Measurements from ENCODE around the gene SLC18B1.

The SLC18B1 gene

DNA sequence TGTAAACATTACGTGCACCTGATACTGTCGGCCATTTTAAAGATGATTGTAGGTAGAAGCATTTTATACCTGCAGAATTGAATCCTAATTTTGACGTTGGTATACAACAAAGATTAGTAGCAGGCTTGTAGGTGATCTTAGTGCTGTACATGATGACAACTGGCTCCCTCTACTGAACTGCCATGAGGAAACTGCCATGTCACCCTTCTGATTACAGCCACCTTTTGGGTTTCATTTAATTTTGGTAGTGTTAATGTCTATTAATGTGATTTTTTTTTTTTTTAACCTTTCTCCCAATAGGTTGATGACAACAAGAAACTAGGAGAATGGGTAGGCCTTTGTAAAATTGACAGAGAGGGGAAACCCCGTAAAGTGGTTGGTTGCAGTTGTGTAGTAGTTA lies 18.2 kb upstream of the SLC18B1 start:
- peak overlapping the region in 1 of 2 experiments; percentile 87; a peak in 2 of 4 replicates for H3K4me3 ChIP-seq (ENCODE audit: low read depth in 1 of 2, low read length in 2 of 2)
- H3K9ac ChIP-seq (ENCODE audit: low read depth, low read length): no peak overlapping the region; the same call in 1 of the 2 replicates
- no peaks in the 10 kb centered on the region for H3K27me3 ChIP-seq (ENCODE audit: insufficient read depth, low read length, poor library complexity)
- no peak overlapping the region for H2AFZ ChIP-seq (ENCODE audit: low read depth, low read length)
- ATAC-seq (ENCODE audit: insufficient read depth, low read depth) (no peak), DNase-seq (no peak)
- no peak overlapping the region for H3K27ac ChIP-seq (ENCODE audit: low read length)
- peaks cover 36% of the 10 kb centered on the region for H4K20me1 ChIP-seq (ENCODE audit: insufficient read depth, low read length)
- H3K4me1 ChIP-seq (ENCODE audit: insufficient read depth, low read length): peaks cover 28% of the 10 kb centered on the region
- peaks cover 26% of the 10 kb centered on the region for H3K79me2 ChIP-seq (ENCODE audit: insufficient read depth, low read length)
- no peaks in the 10 kb centered on the region for H3K9me3 ChIP-seq (ENCODE audit: insufficient read depth, low read length, severe bottlenecking)
- peaks cover 40% of the 10 kb centered on the region for H3K36me3 ChIP-seq (ENCODE audit: insufficient read depth, low read length)
- H3K4me2 ChIP-seq (ENCODE audit: insufficient read depth, low read length): peak overlapping the region; percentile 77
- TF ChIP-seq, protein P1, sequence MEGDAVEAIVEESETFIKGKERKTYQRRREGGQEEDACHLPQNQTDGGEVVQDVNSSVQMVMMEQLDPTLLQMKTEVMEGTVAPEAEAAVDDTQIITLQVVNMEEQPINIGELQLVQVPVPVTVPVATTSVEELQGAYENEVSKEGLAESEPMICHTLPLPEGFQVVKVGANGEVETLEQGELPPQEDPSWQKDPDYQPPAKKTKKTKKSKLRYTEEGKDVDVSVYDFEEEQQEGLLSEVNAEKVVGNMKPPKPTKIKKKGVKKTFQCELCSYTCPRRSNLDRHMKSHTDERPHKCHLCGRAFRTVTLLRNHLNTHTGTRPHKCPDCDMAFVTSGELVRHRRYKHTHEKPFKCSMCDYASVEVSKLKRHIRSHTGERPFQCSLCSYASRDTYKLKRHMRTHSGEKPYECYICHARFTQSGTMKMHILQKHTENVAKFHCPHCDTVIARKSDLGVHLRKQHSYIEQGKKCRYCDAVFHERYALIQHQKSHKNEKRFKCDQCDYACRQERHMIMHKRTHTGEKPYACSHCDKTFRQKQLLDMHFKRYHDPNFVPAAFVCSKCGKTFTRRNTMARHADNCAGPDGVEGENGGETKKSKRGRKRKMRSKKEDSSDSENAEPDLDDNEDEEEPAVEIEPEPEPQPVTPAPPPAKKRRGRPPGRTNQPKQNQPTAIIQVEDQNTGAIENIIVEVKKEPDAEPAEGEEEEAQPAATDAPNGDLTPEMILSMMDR (IDR thresholded peaks at IDR 0.05; ENCODE audit: borderline replicate concordance, extremely low read depth, low read length, poor library complexity, severe bottlenecking): no peak
- no peak for TF ChIP-seq EZH2 (IDR thresholded peaks at IDR 0.05; ENCODE audit: borderline replicate concordance, low read depth, low read length, severe bottlenecking)

DNA sequence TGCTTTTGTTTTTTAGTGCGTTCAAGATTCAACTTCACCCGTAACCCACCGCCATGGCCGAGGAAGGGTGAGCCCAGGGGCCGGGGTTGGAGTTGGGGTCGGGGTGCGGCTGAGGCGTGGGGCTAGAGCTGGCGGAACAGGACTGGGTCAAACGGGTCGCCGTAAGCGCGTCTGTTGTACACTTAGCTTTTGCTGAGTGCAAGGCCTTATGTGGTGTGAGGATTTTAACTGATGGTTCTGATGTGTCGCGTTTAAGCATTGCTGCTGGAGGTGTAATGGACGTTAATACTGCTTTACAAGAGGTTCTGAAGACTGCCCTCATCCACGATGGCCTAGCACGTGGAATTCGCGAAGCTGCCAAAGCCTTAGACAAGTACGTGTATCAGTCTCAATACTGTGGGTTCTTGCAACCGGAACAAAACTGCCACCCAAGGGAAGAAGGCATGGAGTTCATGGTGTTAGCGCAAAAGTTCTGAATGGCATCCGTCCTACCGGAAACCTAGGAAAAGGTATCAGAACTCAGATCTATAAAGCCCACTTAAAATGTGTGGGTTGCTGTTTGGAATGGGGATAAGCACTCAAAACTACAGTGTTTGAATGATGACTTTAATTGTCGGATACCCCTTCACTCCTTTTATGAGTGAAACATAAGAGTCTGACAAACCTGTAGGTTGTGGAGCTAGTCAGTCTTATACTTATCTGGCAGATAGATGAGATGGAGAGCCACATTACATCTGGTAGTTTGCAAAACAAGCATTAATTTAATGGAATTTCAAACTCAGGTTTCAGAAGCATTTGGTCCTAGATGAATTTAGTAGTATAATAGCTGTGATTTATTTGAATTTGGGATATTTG lies 16.5 kb upstream of the SLC18B1 start:
- peaks cover 36% of the 10 kb centered on the region for H4K20me1 ChIP-seq (ENCODE audit: insufficient read depth, low read length)
- H3K36me3 ChIP-seq (ENCODE audit: insufficient read depth, low read length): peaks cover 40% of the 10 kb centered on the region
- peaks cover 26% of the 10 kb centered on the region for H3K79me2 ChIP-seq (ENCODE audit: insufficient read depth, low read length)
- peak overlapping the region; percentile 45; the same call in 1 of the 2 replicates for H2AFZ ChIP-seq (ENCODE audit: low read depth, low read length)
- no peaks in the 10 kb centered on the region for H3K9me3 ChIP-seq (ENCODE audit: insufficient read depth, low read length, severe bottlenecking)
- peak overlapping the region; percentile 68 for H3K9ac ChIP-seq (ENCODE audit: low read depth, low read length)
- H3K27ac ChIP-seq (ENCODE audit: low read length): peak overlapping the region; percentile 77
- no peak for TF ChIP-seq EZH2 (IDR thresholded peaks at IDR 0.05; ENCODE audit: borderline replicate concordance, low read depth, low read length, severe bottlenecking)
- TF ChIP-seq, protein P1 (IDR thresholded peaks at IDR 0.05; ENCODE audit: borderline replicate concordance, extremely low read depth, low read length, poor library complexity, severe bottlenecking): no peak
- peak overlapping the region; percentile 79 to 87 for H3K4me3 ChIP-seq (ENCODE audit: low read depth in 1 of 2, low read length in 2 of 2)
- H3K4me2 ChIP-seq (ENCODE audit: insufficient read depth, low read length): peak overlapping the region; percentile 77
- peaks cover 28% of the 10 kb centered on the region for H3K4me1 ChIP-seq (ENCODE audit: insufficient read depth, low read length)
- DNase-seq: no peak
- peaks cover 8% of the 10 kb centered on the region for H3K27me3 ChIP-seq (ENCODE audit: insufficient read depth, low read length, poor library complexity)
- peak; percentile 8; the same call in 2 of the 3 replicates for ATAC-seq (ENCODE audit: insufficient read depth, low read depth)

DNA sequence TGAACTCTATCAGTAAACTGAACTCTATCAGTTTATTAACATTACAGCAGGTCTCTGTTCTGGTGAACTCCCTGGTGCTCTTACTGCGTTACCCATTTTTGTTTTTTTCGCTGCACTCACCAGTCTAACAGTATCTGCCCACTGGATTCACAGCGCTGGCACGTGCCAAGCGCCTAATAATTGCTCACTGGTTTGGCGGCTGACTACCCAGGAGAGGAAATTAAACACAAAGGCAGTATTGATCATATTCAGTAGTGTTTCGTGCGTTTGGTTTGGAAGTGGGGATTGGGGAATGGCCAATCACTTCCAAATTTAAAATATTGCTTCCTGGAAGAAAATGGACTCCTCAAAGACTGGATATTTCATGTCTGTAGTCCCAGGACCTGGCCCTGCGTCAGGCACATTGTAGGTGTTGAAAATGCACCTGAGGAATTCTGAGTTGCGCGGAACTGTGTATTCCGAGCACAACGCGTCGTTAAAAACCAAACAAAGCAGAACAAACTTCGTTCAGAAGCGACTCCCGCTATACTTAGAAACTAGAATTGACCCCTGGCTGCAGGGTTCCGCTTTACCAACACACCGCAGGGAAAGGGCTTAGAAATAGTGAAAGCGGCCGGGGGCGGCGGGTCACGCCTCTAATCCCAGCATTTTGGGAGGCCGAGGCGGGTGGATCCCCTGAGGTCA lies 14.9 kb upstream of the SLC18B1 start:
- H2AFZ ChIP-seq (ENCODE audit: low read depth, low read length): peak overlapping the region; percentile 97
- H3K4me1 ChIP-seq (ENCODE audit: insufficient read depth, low read length): peaks cover 28% of the 10 kb centered on the region
- peak overlapping the region; percentile 68 for H3K9ac ChIP-seq (ENCODE audit: low read depth, low read length)
- H3K79me2 ChIP-seq (ENCODE audit: insufficient read depth, low read length): peaks cover 26% of the 10 kb centered on the region
- ATAC-seq (ENCODE audit: insufficient read depth, low read depth) (peak; percentile 35), DNase-seq (peak; percentile 48)
- peaks cover 8% of the 10 kb centered on the region for H3K27me3 ChIP-seq (ENCODE audit: insufficient read depth, low read length, poor library complexity)
- peak overlapping the region; percentile 99 for H3K27ac ChIP-seq (ENCODE audit: low read length)
- H4K20me1 ChIP-seq (ENCODE audit: insufficient read depth, low read length): peaks cover 35% of the 10 kb centered on the region
- TF ChIP-seq EZH2 (IDR thresholded peaks at IDR 0.05; ENCODE audit: borderline replicate concordance, low read depth, low read length, severe bottlenecking): no peak
- TF ChIP-seq, protein P1 (IDR thresholded peaks at IDR 0.05; ENCODE audit: borderline replicate concordance, extremely low read depth, low read length, poor library complexity, severe bottlenecking): no peak
- peak overlapping the region; percentile 49 to 87 for H3K4me3 ChIP-seq (ENCODE audit: low read depth in 1 of 2, low read length in 2 of 2)
- peak overlapping the region; percentile 67 for H3K4me2 ChIP-seq (ENCODE audit: insufficient read depth, low read length)
- H3K36me3 ChIP-seq (ENCODE audit: insufficient read depth, low read length): peaks cover 38% of the 10 kb centered on the region
- no peaks in the 10 kb centered on the region for H3K9me3 ChIP-seq (ENCODE audit: insufficient read depth, low read length, severe bottlenecking)

Measured in DND-41 (cell line).